Measurements from ENCODE around the gene MMP14. TPM values are rescaled to one million over a fixed set of nuclear protein-coding genes. Genes with fewer than 3 reads are reported as not detected.

Gene MMP14
- total RNA-seq, 4 donors from 2014 or later, result 106 to 161 (median 128) TPM

- Histone ChIP-seq H3K4me1 (no peaks in the 10 kb centered on the region), H3K9me3 (no peaks in the 10 kb centered on the region), H3K27me3 (no peaks in the 10 kb centered on the region), H3K4me3 (no peak overlapping the region), H3K27ac (no peak overlapping the region), H3K36me3 (no peaks in the 10 kb centered on the region)
- 77% methylated on average over 5 of the region's 5 CpGs for whole genome bisulfite sequencing
- TF ChIP-seq POLR2AphosphoS5 (IDR thresholded peaks at IDR 0.05) (no peak), CTCF (IDR thresholded peaks at IDR 0.05) (no peak), EP300 (IDR thresholded peaks at IDR 0.05) (no peak), POLR2A (IDR thresholded peaks at IDR 0.05) (no peak)
- DNase-seq (ENCODE audit: low spot score in 2 of 2), result no peak
These were observed 27.8 kb upstream of the MMP14 start for GRCh38 chr14:22808388-22809209.

- Histone ChIP-seq H3K27me3 (no peaks in the 10 kb centered on the region), H3K4me1 (peaks cover 8% of the 10 kb centered on the region), H3K36me3 (no peaks in the 10 kb centered on the region), H3K27ac (no peak overlapping the region), H3K9me3 (no peaks in the 10 kb centered on the region), H3K4me3 (no peak overlapping the region)
- 39% methylated on average over 2 of the region's 2 CpGs for WGBS
- TF ChIP-seq POLR2A (IDR thresholded peaks at IDR 0.05) (no peak), CTCF (IDR thresholded peaks at IDR 0.05) (no peak), EP300 (IDR thresholded peaks at IDR 0.05) (no peak), POLR2AphosphoS5 (IDR thresholded peaks at IDR 0.05) (no peak)
- no peak for DNase-seq (ENCODE audit: low spot score in 2 of 2)
These were observed 24.7 kb upstream of the MMP14 start for GRCh38 chr14:22811722-22812121.

GRCh38 chr14:22812744-22813143, 23.6 kb upstream of the MMP14 start:
- Histone ChIP-seq H3K36me3 (no peaks in the 10 kb centered on the region), H3K9me3 (no peaks in the 10 kb centered on the region), H3K4me1 (peaks cover 9% of the 10 kb centered on the region), H3K27ac (no peak overlapping the region), H3K4me3 (no peak overlapping the region), H3K27me3 (no peaks in the 10 kb centered on the region)
- no peak for DNase-seq (ENCODE audit: low spot score in 2 of 2)
- no peak for TF ChIP-seq CTCF (IDR thresholded peaks at IDR 0.05)
- 93% methylated on average over 4 of the region's 4 CpGs for WGBS

- H3K36me3 ChIP-seq, result no peaks in the 10 kb centered on the region
- no peak for DNase-seq (ENCODE audit: low spot score in 2 of 2)
- H3K9me3 ChIP-seq, result no peaks in the 10 kb centered on the region
- H3K4me3 ChIP-seq, result no peak overlapping the region
- H3K27ac ChIP-seq, result no peak overlapping the region
- H3K27me3 ChIP-seq, result no peaks in the 10 kb centered on the region
- H3K4me1 ChIP-seq, result peaks cover 13% of the 10 kb centered on the region
- no peak for TF ChIP-seq POLR2AphosphoS5 (IDR thresholded peaks at IDR 0.05)
- no peak for TF ChIP-seq CTCF (IDR thresholded peaks at IDR 0.05)
- no peak for TF ChIP-seq POLR2A (IDR thresholded peaks at IDR 0.05)
- TF ChIP-seq EP300 (IDR thresholded peaks at IDR 0.05), result no peak
- WGBS, result 76% methylated on average over 9 of the region's 9 CpGs
These were observed 23.2 kb upstream of the MMP14 start for GRCh38 chr14:22813145-22813544.

GRCh38 chr14:22814373-22814772, 22.0 kb upstream of the MMP14 start:
- no peak overlapping the region for H3K4me3 ChIP-seq
- no peaks in the 10 kb centered on the region for H3K9me3 ChIP-seq
- WGBS, result 86% methylated on average over 7 of the region's 7 CpGs
- H3K4me1 ChIP-seq, result peaks cover 18% of the 10 kb centered on the region
- DNase-seq (ENCODE audit: low spot score in 2 of 2), result no peak
- H3K27me3 ChIP-seq, result no peaks in the 10 kb centered on the region
- H3K36me3 ChIP-seq, result no peaks in the 10 kb centered on the region
- TF ChIP-seq POLR2AphosphoS5 (IDR thresholded peaks at IDR 0.05), result no peak
- TF ChIP-seq CTCF (IDR thresholded peaks at IDR 0.05), result no peak
- TF ChIP-seq POLR2A (IDR thresholded peaks at IDR 0.05), result no peak
- TF ChIP-seq EP300 (IDR thresholded peaks at IDR 0.05), result no peak
- no peak overlapping the region for H3K27ac ChIP-seq

All from suprapubic skin (tissue), 4 donors.